ENCODE results near the gene LTBR. TPM values are rescaled to one million over a fixed set of nuclear protein-coding genes. Genes with fewer than 3 reads are reported as not detected.

LTBR gene
- total RNA-seq, 1 experiment from 2014 or later: 178 TPM

DNA sequence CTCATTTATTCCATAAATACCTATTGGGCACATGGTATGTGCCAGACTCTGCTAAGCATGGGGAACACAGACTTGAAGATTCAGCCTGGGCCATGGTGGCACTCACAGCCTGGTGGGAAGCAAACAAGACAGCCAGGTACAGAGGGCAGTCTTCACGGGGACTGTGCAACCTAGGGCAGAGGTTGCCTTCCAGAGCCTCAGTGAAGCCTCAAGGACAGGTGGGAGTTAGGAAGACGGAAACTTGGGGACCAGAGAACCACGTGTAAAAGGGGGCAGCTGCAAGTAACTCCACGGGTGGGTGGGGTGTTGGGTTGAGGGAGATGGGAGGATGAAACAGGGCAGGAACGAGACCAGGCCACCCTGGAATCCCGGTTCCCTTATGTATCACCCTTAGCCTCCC is 980 bp upstream of the LTBR start:
- H3K36me3 ChIP-seq (ENCODE audit: low read depth): peaks cover 21% of the 10 kb centered on the region
- H3K27ac ChIP-seq: no peak overlapping the region
- ChIA-PET POLR2A (ENCODE audit: unreplicated experiment) (interaction anchor here (0.6 to 1.8 kb wide), 5 partner anchors 12 to 262 kb away, joined by 4 to 33 read pairs (median 12); partner anchors contain the start of gene GAPDH), CTCF (interaction anchor here (0.6 to 1.0 kb wide), 4 partner anchors 8 to 1740 kb away, joined by 3 to 5 read pairs (median 4); no protein-coding TSS in a partner anchor)
- H3K4me2 ChIP-seq: peak overlapping the region; percentile 94
- no peak overlapping the region for H3K4me3 ChIP-seq
- TSS peak; percentile 73 for BruUV-seq (replicated peaks)
- H3K79me2 ChIP-seq (ENCODE audit: low read depth): peaks cover 45% of the 10 kb centered on the region
- peaks cover 3% of the 10 kb centered on the region; the same call in 1 of the 2 replicates for H4K20me1 ChIP-seq (ENCODE audit: insufficient read depth)
- TF ChIP-seq EZH2 (IDR thresholded peaks at IDR 0.05; ENCODE audit: low read depth): no peak
- TF ChIP-seq, protein P1, sequence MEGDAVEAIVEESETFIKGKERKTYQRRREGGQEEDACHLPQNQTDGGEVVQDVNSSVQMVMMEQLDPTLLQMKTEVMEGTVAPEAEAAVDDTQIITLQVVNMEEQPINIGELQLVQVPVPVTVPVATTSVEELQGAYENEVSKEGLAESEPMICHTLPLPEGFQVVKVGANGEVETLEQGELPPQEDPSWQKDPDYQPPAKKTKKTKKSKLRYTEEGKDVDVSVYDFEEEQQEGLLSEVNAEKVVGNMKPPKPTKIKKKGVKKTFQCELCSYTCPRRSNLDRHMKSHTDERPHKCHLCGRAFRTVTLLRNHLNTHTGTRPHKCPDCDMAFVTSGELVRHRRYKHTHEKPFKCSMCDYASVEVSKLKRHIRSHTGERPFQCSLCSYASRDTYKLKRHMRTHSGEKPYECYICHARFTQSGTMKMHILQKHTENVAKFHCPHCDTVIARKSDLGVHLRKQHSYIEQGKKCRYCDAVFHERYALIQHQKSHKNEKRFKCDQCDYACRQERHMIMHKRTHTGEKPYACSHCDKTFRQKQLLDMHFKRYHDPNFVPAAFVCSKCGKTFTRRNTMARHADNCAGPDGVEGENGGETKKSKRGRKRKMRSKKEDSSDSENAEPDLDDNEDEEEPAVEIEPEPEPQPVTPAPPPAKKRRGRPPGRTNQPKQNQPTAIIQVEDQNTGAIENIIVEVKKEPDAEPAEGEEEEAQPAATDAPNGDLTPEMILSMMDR (conservative IDR thresholded peaks at IDR 0.05): no peak
- intact Hi-C loops (cut with micrococcal nuclease; ENCODE audit: unreplicated experiment): no loop called here
- no peaks in the 10 kb centered on the region for H3K9me2 ChIP-seq (ENCODE audit: insufficient read depth)
- peak overlapping the region; percentile 79; the same call in 1 of the 2 replicates for H2AFZ ChIP-seq
- H3K4me1 ChIP-seq (replicated peaks; ENCODE audit: insufficient read depth): peaks cover 36% of the 10 kb centered on the region
- peaks cover 27% of the 10 kb centered on the region for H3F3A ChIP-seq (ENCODE audit: insufficient read depth, low read depth)
- H3K9me3 ChIP-seq (ENCODE audit: insufficient read depth, low read depth): no peaks in the 10 kb centered on the region
- DNase-seq: no peak
- H3K27me3 ChIP-seq (ENCODE audit: insufficient read depth, low read depth): no peaks in the 10 kb centered on the region

DNA sequence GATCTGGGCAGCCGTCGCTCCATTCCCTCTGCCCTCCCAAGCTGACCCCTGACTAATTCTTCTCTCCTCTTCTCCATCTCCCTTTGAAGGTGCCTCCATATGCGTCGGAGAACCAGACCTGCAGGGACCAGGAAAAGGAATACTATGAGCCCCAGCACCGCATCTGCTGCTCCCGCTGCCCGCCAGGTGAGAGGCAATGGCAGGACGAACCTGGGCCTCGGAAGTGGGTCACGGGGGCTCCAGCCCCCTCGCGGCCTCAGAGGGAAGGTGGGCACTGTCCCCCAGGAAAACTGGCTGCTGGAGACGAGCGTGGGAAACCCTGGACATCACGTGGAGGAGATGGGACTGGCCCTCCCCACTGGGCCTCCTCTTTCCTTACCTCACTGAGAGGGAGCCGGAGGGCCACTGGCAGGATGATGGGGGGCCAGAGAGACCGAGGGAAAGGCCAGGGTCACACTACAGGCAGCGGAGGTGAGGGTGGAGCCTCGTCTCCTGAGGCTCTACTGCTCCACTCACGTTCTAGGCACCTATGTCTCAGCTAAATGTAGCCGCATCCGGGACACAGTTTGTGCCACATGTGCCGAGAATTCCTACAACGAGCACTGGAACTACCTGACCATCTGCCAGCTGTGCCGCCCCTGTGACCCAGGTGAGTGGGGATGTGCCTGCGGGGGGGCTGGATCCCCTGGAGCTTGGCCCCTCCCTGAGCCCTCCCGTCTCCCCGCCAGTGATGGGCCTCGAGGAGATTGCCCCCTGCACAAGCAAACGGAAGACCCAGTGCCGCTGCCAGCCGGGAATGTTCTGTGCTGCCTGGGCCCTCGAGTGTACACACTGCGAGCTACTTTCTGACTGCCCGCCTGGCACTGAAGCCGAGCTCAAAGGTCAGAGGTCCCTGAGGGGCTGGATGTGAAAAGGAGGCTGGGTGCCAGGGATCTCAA is 806 bp downstream of the LTBR start:
- H4K20me1 ChIP-seq (ENCODE audit: insufficient read depth): peaks cover 3% of the 10 kb centered on the region; the same call in 1 of the 2 replicates
- H3K4me3 ChIP-seq: peak overlapping the region; percentile 77
- peaks cover 31% of the 10 kb centered on the region for H3K36me3 ChIP-seq (ENCODE audit: low read depth)
- peak overlapping the region; percentile 72 for H2AFZ ChIP-seq
- DNase-seq: peak in 1 of 2 experiments; percentile 34
- H3K9me3 ChIP-seq (ENCODE audit: insufficient read depth, low read depth): no peaks in the 10 kb centered on the region
- BruUV-seq (replicated peaks): TSS peak; percentile 27
- peaks cover 29% of the 10 kb centered on the region for H3K4me1 ChIP-seq (replicated peaks; ENCODE audit: insufficient read depth)
- ChIA-PET POLR2A (ENCODE audit: unreplicated experiment) (interaction anchor here (0.5 to 1.8 kb wide), 7 partner anchors 8 to 149 kb away, joined by 3 to 33 read pairs (median 5); partner anchors contain the start of genes GAPDH and TNFRSF1A), CTCF (interaction anchor here (0.7 kb wide), 2 partner anchors 14 to 124 kb away, joined by 3 to 4 read pairs; no protein-coding TSS in a partner anchor)
- peaks cover 31% of the 10 kb centered on the region for H3F3A ChIP-seq (ENCODE audit: insufficient read depth, low read depth)
- peak overlapping the region; percentile 69 for H3K27ac ChIP-seq
- no peaks in the 10 kb centered on the region for H3K9me2 ChIP-seq (ENCODE audit: insufficient read depth)
- no peaks in the 10 kb centered on the region for H3K27me3 ChIP-seq (ENCODE audit: insufficient read depth, low read depth)
- H3K4me2 ChIP-seq: peak overlapping the region; percentile 94
- peaks cover 52% of the 10 kb centered on the region for H3K79me2 ChIP-seq (ENCODE audit: low read depth)
- intact Hi-C loops (cut with micrococcal nuclease; ENCODE audit: unreplicated experiment): loop anchor here (1.0 kb wide), 1 partner anchor 8 kb away; no protein-coding TSS in a partner anchor
- TF ChIP-seq, protein P1 (conservative IDR thresholded peaks at IDR 0.05): no peak
- TF ChIP-seq EZH2 (IDR thresholded peaks at IDR 0.05; ENCODE audit: low read depth): no peak

GRCh38 chr12:6386038-6386437 is 2.1 kb downstream of the LTBR start:
- TF ChIP-seq EZH2 (IDR thresholded peaks at IDR 0.05; ENCODE audit: low read depth): no peak
- TF ChIP-seq, protein P1 (conservative IDR thresholded peaks at IDR 0.05): no peak
- intact Hi-C loops (cut with micrococcal nuclease; ENCODE audit: unreplicated experiment): no loop called here
- Histone ChIP-seq H4K20me1 (ENCODE audit: insufficient read depth) (peaks cover 3% of the 10 kb centered on the region), H3K27me3 (ENCODE audit: insufficient read depth, low read depth) (no peaks in the 10 kb centered on the region), H3K4me2 (peak overlapping the region; percentile 94), H3F3A (ENCODE audit: insufficient read depth, low read depth) (peaks cover 41% of the 10 kb centered on the region), H3K4me3 (no peak overlapping the region), H3K9me2 (ENCODE audit: insufficient read depth) (no peaks in the 10 kb centered on the region), H3K79me2 (ENCODE audit: low read depth) (peaks cover 52% of the 10 kb centered on the region), H3K27ac (no peak overlapping the region), H3K4me1 (replicated peaks; ENCODE audit: insufficient read depth) (peaks cover 29% of the 10 kb centered on the region), H3K9me3 (ENCODE audit: insufficient read depth, low read depth) (no peaks in the 10 kb centered on the region), H2AFZ (no peak overlapping the region), H3K36me3 (ENCODE audit: low read depth) (peaks cover 35% of the 10 kb centered on the region)
- CTCF ChIA-PET: interaction anchor here (0.7 kb wide), 1 partner anchor 50 kb away, joined by 4 read pairs; no protein-coding TSS in a partner anchor
- BruUV-seq (replicated peaks): no TSS peak
- POLR2A ChIA-PET (ENCODE audit: unreplicated experiment): interaction anchor here (0.6 kb wide), 2 partner anchors 51 to 63 kb away, joined by 4 read pairs; no protein-coding TSS in a partner anchor
- no peak for DNase-seq
